T-helper 2 cell (primary cell): ENCODE results near the gene ANKRD62.
"Not testable (repeated sequence)": the region's sequence is repeated elsewhere in the genome, so short reads cannot be mapped to it uniquely, and the experiment has no call there.

Experiments
- DNase-seq, 5 experiments: peaks; one replicate each; pipeline versions ENCODE4 v3.0.0 to v3.0.0-alpha.2; 2012 to 2022

Gene ANKRD62

DNA sequence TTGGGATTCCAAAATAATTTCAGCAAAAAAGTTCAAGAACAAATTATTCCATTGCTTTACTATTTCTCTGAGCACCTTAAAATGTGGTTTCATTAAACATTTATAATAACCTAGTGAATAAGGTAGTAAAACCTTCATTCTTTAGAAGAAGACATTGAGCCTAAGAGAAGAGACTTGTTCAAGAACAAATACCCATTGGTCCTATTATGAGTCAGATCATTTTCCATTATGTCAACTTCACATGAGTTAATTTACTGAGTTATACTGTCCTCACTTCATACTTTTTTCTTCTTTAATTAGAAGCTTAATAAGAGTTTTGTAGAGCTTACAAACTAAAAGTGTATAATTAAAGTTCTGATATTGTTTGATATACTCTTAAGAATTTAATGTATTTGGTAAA lies 5.5 kb downstream of the ANKRD62 start:
- DNase-seq, result peak in 1 of 5 experiments; percentile 57

- DNase-seq, result no peak
Measured at GRCh38 chr18:12101266-12101665, 7.6 kb downstream of the ANKRD62 start.

DNA sequence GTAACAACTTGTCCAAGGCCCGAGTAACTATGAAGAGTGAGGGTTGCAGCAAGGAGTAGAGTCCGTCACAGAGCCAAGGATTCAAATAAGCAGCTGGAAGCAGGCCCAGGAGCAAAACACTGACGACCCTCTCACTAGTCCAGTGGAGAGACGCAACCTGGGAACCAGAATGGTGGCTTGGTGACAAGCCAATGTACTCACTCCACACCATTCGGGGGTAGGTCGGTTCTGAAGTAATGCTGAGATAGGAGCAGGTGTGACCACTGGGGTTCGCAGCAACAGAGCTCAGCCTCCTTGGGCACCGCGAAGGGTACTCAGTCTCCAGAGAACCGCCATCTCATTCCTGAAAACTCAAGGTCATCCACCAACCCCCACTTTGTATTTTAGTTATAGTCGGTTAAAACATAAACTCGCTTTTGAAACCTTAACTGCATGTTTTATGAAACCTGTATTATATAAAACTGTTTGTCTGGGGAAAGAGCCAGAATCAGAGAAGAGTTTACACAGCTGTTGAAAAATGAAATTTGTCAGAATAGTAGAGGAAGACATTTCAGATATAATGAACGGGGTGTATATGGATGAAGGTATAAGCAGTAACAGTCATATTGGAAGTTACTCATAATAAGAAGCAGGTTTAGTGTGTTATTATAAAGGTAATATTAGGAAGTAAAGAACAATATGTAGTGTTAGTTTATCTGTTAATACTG lies 8.6 kb downstream of the ANKRD62 start:
- DNase-seq, result no peak

- DNase-seq, result no peak
Measured at GRCh38 chr18:12106471-12106870, 12.8 kb downstream of the ANKRD62 start.

- no peak for DNase-seq
Measured at GRCh38 chr18:12109836-12110235, 16.2 kb downstream of the ANKRD62 start.

- DNase-seq, result no peak
Measured at GRCh38 chr18:12113999-12114646, 20.5 kb downstream of the ANKRD62 start.

DNA sequence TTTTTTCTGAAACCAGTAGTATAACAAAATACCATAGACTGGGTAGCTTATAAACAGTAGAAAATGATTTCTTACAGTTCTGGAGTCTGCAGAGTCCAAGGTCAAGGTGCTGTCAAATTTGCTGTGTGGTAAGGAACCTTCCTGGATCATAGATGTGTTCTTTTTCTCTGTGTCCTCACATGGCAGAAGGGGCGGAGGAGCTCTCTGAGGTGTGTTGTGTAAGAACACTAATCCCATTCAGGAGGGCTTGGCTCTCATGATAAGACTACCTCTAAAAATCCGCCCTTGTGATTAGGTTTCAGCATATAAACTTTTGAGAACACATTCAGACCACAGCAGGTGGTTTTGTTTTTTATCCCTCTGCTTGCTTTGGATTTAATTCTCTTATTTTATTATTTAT lies 25.7 kb downstream of the ANKRD62 start:
- no peak for DNase-seq

GRCh38 chr18:12121175-12122042 lies 27.8 kb downstream of the ANKRD62 start:
- DNase-seq, result no peak

- not testable (repeated sequence) for DNase-seq
Measured at GRCh38 chr18:12122043-12122389, 28.4 kb downstream of the ANKRD62 start.

DNA sequence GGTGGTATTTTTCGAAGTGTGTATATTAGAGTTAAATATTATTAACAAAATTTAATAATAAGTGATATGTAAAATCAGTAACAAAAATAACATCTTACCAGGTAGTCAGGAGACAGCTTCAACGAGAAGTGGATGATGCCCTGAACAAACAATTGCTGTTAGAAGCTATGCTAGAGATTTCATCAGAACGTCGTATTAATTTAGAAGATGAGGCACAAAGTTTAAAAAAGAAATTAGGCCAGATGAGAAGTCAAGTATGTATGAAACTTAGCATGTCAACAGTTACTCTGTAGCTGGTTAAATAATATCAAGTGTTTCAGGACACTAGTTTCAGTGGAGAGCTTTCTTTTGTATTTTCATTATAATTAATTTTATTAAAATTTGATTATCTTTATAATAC lies 34.0 kb downstream of the ANKRD62 start:
- DNase-seq, result not testable (repeated sequence)

DNA sequence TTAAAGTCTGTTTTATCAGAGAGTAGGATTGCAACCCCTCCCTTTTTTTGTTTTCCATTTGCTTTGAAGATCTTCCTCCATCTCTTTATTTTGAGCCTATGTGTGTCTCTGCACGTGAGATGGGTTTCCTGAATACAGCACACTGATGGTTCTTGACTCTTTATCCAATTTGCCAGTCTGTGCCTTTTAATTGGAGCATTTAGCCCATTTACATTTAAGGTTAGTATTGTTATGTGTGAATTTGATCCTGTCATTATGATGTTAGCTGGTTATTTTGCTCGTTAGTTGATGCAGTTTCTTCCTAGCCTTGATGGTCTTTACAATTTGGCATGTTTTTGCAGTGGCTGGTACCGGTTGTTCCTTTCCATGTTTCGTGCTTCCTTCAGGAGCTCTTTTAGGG lies 45.2 kb downstream of the ANKRD62 start:
- not testable (repeated sequence) for DNase-seq

GRCh38 chr18:12140866-12141265 lies 47.2 kb downstream of the ANKRD62 start:
- DNase-seq, result not testable (repeated sequence)

DNA sequence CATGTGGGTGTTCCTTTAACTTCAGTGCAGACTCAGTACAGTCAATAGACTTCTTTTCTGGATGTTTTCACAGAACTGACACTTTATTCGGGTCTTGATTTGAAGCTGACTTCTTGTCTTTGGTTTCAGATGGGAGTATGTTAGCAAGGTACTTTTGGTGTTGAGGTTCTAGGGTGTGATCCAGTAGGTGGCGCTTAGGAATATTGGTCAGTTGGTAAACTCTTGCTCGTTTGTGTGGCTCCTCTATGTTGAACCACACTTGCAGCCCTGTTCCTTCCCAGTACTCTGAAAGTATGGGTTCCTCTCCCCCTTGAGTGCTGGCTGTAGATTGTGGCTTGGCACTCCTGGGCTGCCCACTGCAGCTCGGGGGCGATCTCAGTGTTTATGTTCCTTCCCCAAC lies 48.1 kb downstream of the ANKRD62 start:
- not testable (repeated sequence) for DNase-seq

- DNase-seq, result not testable (repeated sequence)
Measured at GRCh38 chr18:12149431-12149830, 55.8 kb downstream of the ANKRD62 start.

DNA sequence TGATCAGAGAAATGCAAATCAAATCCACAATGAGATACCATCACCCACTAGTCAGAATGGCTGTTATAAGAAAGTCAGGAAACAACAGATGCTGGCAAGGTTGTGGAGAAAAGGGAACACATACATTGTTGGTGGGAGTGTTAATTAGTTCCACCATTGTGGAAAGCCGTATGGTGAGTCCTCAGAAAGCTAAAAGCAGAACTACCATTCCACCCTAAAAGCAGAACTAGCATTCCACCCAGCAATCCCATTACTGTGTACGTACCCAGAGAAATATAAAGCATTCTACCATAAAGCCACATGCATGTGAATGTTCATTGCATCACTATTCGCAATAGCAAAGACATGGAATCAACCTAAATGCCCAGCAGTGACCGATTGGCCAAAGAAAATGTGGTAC lies 60.7 kb downstream of the ANKRD62 start:
- no peak for DNase-seq

GRCh38 chr18:12155996-12156395 lies 62.4 kb downstream of the ANKRD62 start:
- DNase-seq, result no peak

DNA sequence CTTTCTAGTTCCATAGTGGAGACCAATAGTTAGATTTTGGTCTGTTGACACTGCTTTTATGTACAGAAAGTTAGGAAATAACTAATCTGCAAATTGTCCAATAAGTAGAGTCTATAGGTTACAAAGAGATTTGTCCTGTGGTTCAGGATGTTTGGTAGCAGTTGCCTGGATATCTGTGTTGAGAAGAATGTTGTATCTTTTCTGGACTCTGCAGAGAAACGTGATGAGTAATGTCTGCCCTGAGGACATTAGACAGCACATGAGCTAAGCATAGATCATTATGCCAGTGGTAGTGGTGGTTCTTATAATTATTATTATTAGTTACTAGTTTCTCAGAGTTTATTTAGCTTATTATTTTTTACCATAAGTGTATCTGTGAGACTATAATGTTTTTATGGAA lies 65.8 kb downstream of the ANKRD62 start:
- no peak for DNase-seq

- no peak for DNase-seq
Measured at GRCh38 chr18:12162786-12163185, 69.1 kb downstream of the ANKRD62 start.

- DNase-seq, result no peak
Measured at GRCh38 chr18:12165038-12165768, 71.6 kb downstream of the ANKRD62 start.
